ENCODE measurements around the gene DPP3.

DNA sequence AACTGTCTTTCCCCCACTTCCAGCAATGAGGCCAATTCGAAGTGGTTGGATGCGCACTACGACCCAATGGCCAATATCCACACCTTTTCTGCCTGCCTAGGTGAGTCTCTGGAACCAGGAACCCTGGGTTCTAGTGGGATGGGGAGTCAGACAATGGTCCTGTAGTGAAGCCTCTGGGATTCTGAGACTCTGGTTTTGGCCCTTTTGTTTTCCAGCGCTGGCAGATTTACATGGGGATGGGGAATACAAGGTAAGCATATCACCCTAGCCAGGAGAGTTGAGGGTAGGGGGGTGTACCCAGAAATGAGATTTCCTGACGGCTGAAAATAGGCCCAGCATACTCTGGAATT lies 30.7 kb downstream of the DPP3 start:
- TF ChIP-seq CTCF (IDR thresholded peaks at IDR 0.05; ENCODE audit: insufficient read depth, low read depth, low read length) (no peak), EZH2 (IDR thresholded peaks at IDR 0.05; ENCODE audit: insufficient read depth, low read length) (no peak)
